ENCODE measurements around the gene ERC1.
"Not testable (repeated sequence)": the region's sequence is repeated elsewhere in the genome, so short reads cannot be mapped to it uniquely, and the experiment has no call there.

The ERC1 gene

GRCh38 chr12:1226951-1227350 lies 235.9 kb downstream of the ERC1 start:
- no peak for DNase-seq (ENCODE audit: low spot score)

DNA sequence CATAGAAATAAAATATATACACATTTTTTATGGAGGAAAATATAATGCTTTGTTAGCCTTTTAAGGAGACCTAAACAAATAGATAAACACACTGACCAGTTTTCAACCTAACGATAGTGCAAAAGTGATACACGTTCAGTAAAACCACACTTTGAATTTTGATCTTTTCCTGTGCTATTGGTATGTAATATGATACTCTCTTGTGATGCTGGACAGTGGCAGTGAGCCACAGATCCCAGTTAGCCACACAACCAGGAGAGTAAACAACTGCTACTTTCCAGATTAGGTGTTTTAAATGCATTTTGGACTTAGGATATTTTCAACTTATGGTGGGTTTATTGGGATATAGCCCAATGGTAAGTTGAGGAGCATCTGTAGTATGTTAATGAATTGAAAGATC lies 243.1 kb downstream of the ERC1 start:
- no peak for DNase-seq (ENCODE audit: low spot score)

GRCh38 chr12:1246637-1247036 lies 255.6 kb downstream of the ERC1 start:
- no peak for DNase-seq (ENCODE audit: low spot score)

- DNase-seq (ENCODE audit: low spot score) = no peak
These were observed 259.6 kb downstream of the ERC1 start for GRCh38 chr12:1250641-1251040.

GRCh38 chr12:1252758-1253157 lies 261.7 kb downstream of the ERC1 start:
- no peak for DNase-seq (ENCODE audit: low spot score)

DNA sequence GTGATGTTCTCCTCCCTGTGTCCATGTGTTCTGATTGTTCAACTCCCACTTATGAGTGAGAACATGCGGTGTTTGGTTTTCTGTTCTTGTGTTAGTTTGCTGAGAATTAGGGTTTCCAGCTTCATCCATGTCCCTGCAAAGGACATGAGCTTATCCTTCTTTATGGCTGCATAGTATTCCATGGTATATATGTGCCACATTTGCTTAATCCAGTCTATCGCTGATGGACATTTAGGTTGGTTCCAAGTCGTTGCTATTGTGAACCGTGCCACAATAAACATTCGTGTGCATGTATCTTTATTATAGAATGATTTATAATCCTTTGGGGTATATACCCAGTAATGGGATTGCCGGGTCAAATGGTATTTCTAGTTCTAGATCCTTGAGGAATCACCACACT lies 264.1 kb downstream of the ERC1 start:
- DNase-seq (ENCODE audit: low spot score) = not testable (repeated sequence)

GRCh38 chr12:1255854-1256253 lies 264.8 kb downstream of the ERC1 start:
- DNase-seq (ENCODE audit: low spot score) = not testable (repeated sequence)

GRCh38 chr12:1256285-1256684 lies 265.3 kb downstream of the ERC1 start:
- DNase-seq (ENCODE audit: low spot score) = no peak

- no peak for DNase-seq (ENCODE audit: low spot score)
These were observed 266.0 kb downstream of the ERC1 start for GRCh38 chr12:1256991-1257390.

GRCh38 chr12:1262011-1262410 lies 271.0 kb downstream of the ERC1 start:
- no peak for DNase-seq (ENCODE audit: low spot score)

DNA sequence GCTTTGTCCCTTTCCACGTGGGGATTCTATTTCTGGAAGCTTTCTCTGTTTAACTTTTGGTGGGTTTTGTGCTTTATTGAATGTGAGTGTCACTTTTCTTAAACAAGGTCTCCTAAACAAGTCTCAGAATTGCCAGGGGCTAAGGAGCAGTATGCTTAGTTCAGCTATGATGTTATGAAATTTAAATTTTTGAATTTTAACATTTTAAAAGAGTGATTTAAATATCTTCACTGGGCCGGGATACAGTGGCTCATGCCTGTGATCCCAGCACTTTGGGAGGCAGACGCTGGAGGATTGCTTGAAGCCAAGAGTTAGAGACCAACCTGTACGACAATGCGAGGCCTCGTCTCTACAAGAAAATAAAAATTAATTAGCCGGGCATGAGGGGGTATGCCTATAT lies 276.2 kb downstream of the ERC1 start:
- DNase-seq (ENCODE audit: low spot score) = no peak

- no peak for DNase-seq (ENCODE audit: low spot score)
These were observed 281.1 kb downstream of the ERC1 start for GRCh38 chr12:1272142-1272541.

DNA sequence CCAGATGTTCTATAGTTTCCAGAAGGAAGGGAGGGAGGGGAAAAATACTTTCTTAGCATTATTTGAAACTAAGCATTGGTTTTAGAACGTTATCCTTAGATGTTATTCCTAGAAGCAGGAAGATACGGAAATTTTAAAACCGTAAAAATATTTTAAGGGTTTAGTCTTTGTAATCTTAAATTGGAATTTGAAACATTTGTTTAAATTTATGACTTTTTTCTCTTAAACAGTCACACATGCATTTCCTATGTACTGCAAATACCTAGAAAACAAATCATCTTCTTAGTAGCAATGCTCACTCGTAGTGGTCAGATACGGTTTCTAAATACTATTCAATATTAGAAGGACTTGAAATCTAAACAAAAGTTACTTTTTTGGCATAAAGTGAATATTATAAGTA lies 282.0 kb downstream of the ERC1 start:
- no peak for DNase-seq (ENCODE audit: low spot score)

DNA sequence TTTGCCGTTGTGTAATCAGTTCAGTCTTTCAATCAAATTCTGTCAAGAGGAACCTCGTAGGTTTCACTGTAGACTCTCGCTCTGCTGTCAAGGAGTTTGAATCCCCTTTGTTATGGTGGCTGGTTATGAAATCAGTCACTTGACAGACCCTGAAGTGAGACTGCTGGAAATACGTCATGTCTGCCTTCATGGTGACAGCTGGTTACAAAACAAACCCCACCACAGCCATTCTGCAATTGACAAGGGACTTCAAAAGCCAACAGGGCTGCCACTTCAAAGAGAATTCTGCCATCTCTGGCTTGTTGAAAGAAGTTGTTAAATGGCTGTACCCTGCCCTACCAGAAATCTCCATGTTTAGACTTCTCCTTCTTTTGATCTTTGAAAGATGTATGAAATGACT lies 286.9 kb downstream of the ERC1 start:
- no peak for DNase-seq (ENCODE audit: low spot score)

DNA sequence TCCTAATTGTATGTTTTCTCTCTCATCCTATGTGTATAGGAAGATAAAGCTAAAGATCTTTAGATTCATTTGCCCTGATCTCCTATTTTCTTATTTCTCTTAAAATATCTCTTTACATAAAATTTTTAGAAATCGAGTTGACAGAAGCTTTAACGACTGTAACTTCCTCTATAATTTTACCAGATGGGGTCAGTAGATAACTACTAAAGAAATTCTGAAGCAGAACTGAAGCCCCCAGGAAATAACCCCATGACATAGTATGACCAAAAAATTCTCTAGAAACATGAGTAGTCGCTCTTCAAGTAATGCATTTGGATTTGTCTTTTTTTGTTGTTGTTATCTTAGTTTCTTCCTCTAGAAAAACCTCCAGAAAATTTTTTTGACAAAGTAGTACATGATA lies 288.0 kb downstream of the ERC1 start:
- DNase-seq (ENCODE audit: low spot score) = no peak

DNA sequence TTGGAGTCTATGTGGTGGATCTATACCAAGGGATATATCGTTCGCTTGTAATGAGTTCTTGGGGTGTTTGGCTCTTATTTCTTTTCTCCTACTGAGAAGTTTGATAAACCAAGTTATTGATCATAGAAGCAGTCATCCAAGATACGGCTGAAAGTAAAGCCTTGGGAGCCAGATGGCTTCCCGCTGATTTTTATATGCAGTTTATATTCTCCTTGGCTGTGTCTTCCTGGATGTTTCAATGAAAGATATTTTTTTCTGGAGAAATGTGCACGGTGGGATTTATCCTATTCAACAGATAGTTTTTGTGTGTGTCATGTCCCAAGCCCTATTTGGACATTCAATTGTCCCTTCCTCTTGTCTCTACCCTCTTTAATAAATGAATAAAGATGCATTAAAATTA lies 289.0 kb downstream of the ERC1 start:
- DNase-seq (ENCODE audit: low spot score) = no peak

DNA sequence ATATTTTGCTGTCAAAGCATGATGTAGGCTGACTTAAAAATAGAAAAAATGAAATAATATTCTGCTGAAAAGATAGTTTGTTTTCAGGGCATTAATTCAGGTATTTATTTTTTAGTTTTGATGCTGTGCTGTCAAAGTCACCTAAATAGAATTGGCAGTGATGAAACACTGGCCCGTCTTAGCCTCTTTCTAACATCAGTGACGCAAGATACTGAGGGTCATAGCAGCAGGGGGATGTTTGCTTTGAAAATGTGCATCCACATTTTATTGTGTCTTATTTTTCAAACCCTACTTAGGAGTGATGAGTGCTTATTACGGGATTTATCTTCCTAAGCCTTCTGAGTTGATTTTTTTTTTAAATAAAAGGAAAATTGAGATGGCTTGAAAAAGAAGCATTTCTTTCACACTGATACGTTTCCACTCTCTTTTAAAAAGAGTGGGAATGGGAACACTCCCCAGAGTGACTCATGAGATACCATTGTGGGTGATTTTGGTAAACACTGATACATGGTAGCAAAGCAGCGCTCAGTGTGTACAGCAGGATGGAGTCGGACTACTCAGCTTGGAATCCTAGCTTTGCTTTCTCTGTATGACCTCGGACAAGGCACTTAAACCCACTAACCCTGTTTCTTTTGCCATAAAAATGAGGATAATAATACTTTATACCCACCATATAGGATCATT lies 290.8 kb downstream of the ERC1 start:
- DNase-seq (ENCODE audit: low spot score) = no peak

DNA sequence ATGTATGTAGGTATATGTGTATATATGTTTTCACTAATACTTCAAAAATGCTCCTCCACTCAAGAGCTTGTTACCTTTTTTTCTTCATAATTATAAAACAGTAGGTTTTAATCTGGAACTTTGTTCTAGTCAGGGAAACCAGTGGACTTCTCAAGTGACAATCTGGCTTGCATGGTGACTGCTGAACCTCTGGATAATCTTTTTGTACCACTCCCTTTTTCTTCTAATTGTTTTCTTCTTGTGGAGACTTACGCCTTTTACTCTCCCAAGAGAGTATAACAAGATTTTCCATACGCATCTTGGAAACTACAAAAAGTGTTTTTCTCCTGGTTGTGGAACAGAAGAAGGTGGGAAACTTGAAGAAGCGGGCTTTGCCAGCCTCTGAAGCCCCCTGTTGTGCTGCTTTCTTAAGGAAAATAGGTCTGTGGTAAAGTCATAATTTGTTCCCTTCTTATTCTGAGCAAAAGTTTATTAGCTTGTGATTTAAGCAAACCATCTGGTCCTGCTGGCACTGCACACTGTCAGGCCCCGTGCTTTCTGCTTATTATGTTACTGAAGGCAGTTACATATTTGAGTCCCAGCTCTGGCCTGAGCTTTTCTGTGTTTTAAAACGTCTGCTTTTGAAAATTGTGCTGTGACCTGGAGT lies 291.8 kb downstream of the ERC1 start:
- DNase-seq (ENCODE audit: low spot score) = no peak

GRCh38 chr12:1283316-1283715 lies 292.3 kb downstream of the ERC1 start:
- DNase-seq (ENCODE audit: low spot score) = no peak

- no peak for DNase-seq (ENCODE audit: low spot score)
These were observed 293.6 kb downstream of the ERC1 start for GRCh38 chr12:1284611-1285010.

DNA sequence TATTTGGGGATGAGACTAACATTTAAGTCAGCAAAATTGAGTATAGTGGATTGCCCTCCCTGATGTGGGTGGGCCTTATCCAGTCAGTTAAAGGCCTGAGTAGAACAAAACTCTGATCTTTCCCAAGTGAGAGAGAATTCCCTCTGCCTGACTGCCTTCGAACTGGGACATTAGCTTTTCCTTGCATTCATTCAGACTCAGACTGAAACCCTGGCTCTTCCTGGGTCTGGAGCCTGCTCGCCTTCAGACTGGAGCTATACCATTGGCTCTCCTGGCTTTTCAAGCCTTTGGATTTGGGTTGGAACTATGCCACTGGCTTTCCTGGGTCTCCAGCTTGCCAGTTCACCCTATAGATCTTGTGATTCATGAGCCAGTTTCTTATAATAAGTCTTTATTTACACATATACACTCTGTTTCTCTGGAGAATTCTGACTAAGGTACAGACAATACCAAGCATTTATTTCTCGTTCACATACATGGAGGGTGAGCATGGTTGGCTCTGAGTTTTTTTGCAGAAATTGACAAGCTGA lies 296.5 kb downstream of the ERC1 start:
- DNase-seq (ENCODE audit: low spot score) = no peak

- no peak for DNase-seq (ENCODE audit: low spot score)
These were observed 297.3 kb downstream of the ERC1 start for GRCh38 chr12:1288333-1288732.

DNA sequence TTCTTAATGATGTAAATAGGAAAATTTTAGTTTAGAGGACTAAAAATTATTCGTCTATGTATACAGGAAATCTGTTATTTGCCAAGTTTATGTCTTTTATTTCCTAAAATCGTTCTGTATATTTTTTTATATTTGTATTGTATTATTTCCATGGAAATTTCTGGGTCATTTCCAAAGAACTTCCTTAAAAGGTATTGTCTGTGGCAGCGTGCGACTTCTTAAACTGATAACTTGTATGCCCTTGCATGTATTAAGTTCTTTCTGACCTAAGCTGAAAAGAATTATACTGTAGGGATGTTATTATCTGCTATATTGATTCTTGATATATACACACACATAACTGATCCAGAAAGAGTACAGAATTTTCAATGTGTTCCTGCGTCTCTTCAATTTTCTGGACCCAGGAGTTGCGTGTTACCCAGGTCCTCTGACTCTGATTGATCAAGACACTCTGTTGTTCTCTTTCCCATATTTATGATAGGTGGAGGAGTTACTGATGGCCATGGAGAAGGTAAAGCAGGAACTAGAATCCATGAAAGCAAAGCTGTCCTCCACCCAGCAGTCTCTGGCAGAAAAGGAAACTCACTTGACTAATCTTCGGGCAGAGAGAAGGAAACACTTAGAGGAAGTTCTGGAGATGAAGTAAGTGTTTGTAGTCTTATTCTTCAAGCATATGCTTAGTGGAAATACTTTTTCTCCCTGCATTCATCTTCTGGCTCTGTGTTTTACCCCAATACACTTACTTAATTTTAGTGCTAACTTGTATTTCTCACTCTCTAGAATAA lies 298.5 kb downstream of the ERC1 start:
- DNase-seq (ENCODE audit: low spot score) = no peak
